BE2C (cell line): Measurements from ENCODE around the gene ZSCAN10.

Source experiments
- DNase-seq: peaks from one replicate; pipeline ENCODE4 v3.0.0-alpha.2; 2020
- H3K27me3 ChIP-seq: fragments of 250-450 bp; sonication (Bioruptor Pico); 2 replicates; pipeline ENCODE4 v1.5.1; 2020; ENCODE audit warnings: mild to moderate bottlenecking
- H3K36me3 ChIP-seq: fragments of 250-450 bp; sonication (Bioruptor Pico); 2 replicates; pipeline ENCODE4 v1.5.1; 2020; ENCODE audit warnings: mild to moderate bottlenecking
- H3K4me1 ChIP-seq: fragments of 250-450 bp; sonication (Bioruptor Pico); 2 replicates; pipeline ENCODE4 v1.5.1; 2020
- H3K4me3 ChIP-seq: 2 replicates; pipeline ENCODE4 v1.5.1; 2011; ENCODE audit warnings: low read depth, low read length
- H3K9me3 ChIP-seq: fragments of 250-450 bp; sonication (Bioruptor Pico); 2 replicates; pipeline ENCODE4 v1.5.1; 2020
- CTCF ChIP-seq: IDR thresholded peaks from 2 replicates; pipeline ENCODE4 v1.5.1; 2012; ENCODE audit warnings: mild to moderate bottlenecking, low read depth, low read length

Gene ZSCAN10

GRCh38 chr16:3101018-3101840 lies 2.1 kb upstream of the ZSCAN10 start:
- H3K9me3 ChIP-seq = no peaks in the 10 kb centered on the region
- peaks cover 3% of the 10 kb centered on the region; the same call in 1 of the 2 replicates for H3K4me1 ChIP-seq
- peak; percentile 75 for TF ChIP-seq CTCF
- no peaks in the 10 kb centered on the region for H3K36me3 ChIP-seq
- H3K27me3 ChIP-seq = no peaks in the 10 kb centered on the region
- no peak overlapping the region for H3K4me3 ChIP-seq
- peak; percentile 46 for DNase-seq

- no peak overlapping the region for H3K4me3 ChIP-seq
- peaks cover 3% of the 10 kb centered on the region; the same call in 1 of the 2 replicates for H3K4me1 ChIP-seq
- peak; percentile 96 for DNase-seq
- no peaks in the 10 kb centered on the region for H3K36me3 ChIP-seq
- H3K27me3 ChIP-seq = no peaks in the 10 kb centered on the region; the same call in 1 of the 2 replicates
- no peak for TF ChIP-seq CTCF
- no peaks in the 10 kb centered on the region for H3K9me3 ChIP-seq
Observed at GRCh38 chr16:3099732-3100499, 822 bp upstream of the ZSCAN10 start.

GRCh38 chr16:3099395-3099731 lies 269 bp upstream of the ZSCAN10 start:
- TF ChIP-seq CTCF = no peak

GRCh38 chr16:3097266-3097665 lies 1.8 kb downstream of the ZSCAN10 start:
- H3K27me3 ChIP-seq = peaks cover 14% of the 10 kb centered on the region
- DNase-seq = no peak
- no peak for TF ChIP-seq CTCF

More at GRCh38 chr16:3099395-3099731, 269 bp upstream of the ZSCAN10 start:
- Histone ChIP-seq H3K4me3 (no peak overlapping the region), H3K36me3 (no peaks in the 10 kb centered on the region), H3K4me1 (peaks cover 3% of the 10 kb centered on the region; the same call in 1 of the 2 replicates), H3K9me3 (no peaks in the 10 kb centered on the region; the same call in 1 of the 2 replicates), H3K27me3 (peaks cover 2% of the 10 kb centered on the region; the same call in 1 of the 2 replicates)
- no peak for DNase-seq

GRCh38 chr16:3096362-3096761 lies 2.7 kb downstream of the ZSCAN10 start:
- no peak for TF ChIP-seq CTCF
- no peak overlapping the region for H3K4me3 ChIP-seq
- peaks cover 3% of the 10 kb centered on the region; the same call in 1 of the 2 replicates for H3K4me1 ChIP-seq
- DNase-seq = no peak
- H3K9me3 ChIP-seq = no peaks in the 10 kb centered on the region; the same call in 1 of the 2 replicates
- H3K36me3 ChIP-seq = no peaks in the 10 kb centered on the region
- H3K27me3 ChIP-seq = peaks cover 23% of the 10 kb centered on the region

More at GRCh38 chr16:3097266-3097665, 1.8 kb downstream of the ZSCAN10 start:
- Histone ChIP-seq H3K4me3 (no peak overlapping the region), H3K9me3 (no peaks in the 10 kb centered on the region; the same call in 1 of the 2 replicates), H3K36me3 (no peaks in the 10 kb centered on the region), H3K4me1 (peaks cover 3% of the 10 kb centered on the region; the same call in 1 of the 2 replicates)
